ENCODE results near the gene MLEC.
A peak's percentile ranks its signal among the peaks of the same experiment; 100 is the strongest.

Gene MLEC

DNA sequence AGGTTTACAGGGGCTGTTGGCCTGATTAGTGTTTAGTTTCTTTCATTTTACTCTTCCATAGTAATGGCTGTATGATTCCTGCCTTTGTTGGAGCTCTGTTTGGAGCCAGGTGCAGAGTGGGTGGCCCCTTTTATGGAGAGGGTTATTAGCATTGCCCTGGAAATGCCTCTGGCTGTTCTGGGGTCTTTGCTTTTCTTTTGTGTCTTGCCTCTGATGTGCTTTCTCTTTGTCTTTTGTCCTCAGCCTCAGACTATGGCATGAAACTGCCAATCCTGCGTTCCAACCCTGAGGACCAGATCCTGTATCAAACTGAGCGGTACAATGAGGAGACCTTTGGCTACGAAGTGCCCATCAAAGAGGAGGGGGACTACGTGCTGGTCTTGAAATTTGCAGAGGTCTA, 6.9 kb downstream of the MLEC start:
- no peak for DNase-seq (ENCODE audit: low read depth)

- no peak for DNase-seq (ENCODE audit: low read depth)
Observed at GRCh38 chr12:120696626-120697025, 9.7 kb downstream of the MLEC start.

DNA sequence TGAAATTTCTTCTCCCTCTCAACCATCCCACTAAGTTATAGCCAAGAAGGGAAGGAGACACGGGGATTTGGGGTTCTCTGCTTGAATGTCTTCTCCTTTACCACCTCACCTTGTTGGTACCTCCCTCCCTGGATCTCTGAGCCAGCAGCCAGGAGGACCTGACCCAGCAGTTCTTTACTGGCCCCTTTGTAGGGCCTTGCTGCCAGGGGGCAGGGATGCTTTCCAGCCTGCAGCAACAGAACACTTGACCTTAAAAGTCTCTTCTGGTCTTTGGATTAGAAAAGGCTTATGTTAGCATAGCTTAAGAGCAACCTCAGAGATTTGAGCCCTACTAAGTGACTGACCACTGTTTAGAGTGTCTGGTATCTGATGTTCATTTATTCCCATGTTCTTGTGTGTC, 10.4 kb downstream of the MLEC start:
- DNase-seq (ENCODE audit: low read depth): no peak

DNA sequence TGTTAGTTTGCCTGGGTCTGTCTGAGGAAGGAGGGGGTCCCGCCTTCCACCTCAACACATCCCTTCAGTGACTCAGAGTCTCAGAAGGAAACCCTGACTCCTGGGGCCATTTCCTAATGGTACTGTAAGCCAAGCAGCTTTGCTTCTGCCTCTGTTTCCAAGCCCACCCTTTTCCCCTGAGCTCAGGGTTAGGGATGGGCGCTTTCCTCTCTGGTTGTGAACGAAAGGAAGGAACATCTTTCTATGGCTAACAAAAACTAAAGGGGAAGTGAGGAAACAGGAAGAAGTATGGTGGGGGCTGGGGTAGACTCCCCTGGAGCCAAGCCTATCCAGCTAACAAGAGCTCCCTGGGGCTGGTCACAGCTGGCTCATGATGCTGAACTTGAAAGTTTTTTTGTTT, 11.7 kb downstream of the MLEC start:
- DNase-seq (ENCODE audit: low read depth): no peak

GRCh38 chr12:120699553-120699952, 12.6 kb downstream of the MLEC start:
- no peak for DNase-seq (ENCODE audit: low read depth)

DNA sequence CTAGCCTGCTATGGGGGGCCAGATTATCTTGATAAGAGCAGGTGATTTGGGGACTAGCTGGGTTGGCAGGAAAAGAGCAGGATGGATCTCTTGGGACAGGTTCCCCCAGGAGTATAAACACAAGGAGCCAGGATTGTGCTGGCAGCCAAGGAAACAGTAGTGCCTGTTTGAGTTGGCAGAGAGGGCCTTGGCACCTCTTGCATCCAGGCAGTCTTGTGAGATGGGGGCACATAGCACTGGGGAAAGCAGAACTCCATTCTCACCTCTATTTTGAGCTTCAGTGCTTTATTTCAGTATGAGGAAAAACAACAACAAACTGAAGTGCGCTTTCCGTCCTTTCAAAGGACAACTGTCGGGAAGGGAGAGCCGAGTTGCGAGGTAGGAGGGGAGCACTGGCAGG, 13.9 kb downstream of the MLEC start:
- no peak for DNase-seq (ENCODE audit: low read depth)

DNA sequence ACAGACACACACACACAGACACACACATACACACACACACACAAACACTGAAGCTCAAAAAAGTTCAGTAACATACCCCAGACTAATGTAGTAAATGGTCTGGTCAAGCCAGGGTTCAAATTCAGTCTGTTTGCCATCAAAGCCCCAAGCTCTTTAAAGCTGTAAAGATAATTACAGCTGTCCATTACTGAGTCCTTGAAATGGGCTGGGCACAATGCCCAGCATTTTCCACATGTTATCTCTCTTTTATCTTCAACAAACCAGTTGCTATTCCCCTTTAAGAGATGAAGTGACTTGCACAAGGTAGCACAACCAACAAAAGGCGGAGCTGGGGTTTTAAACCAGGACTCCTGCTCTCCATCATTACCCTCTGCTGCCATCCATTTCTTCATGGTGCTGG, 15.7 kb downstream of the MLEC start:
- no peak for DNase-seq (ENCODE audit: low read depth)

DNA sequence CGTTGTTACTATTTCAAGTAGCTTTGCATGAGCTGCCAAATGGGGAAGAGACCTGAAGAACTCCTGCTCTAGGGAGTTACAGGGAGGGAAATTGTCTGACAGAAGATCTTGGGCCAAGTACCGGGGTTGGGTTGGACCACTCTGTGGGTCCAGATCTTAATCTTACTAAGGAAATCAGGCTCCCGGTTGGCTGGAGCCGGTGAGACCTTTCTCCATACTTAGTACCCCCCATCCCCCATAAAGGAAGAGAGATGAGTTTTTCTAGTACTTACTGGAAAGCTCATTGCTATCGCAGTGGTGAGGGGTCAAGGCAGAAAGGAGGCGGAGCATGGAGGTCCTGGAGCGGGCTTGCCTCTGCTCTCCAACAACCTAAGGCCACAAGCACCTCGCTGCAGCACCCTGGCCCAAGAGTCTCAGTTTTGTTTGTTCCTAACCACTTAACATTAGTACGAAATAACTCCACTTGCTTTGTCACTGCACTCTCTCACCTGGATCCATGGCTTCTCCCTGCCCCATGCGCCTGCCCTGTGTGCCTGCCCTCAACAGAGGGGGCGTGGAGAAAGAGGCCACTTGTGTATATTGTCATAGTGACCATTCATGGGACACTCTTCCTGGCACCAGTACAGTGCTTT, 16.5 kb downstream of the MLEC start:
- no peak for DNase-seq (ENCODE audit: low read depth)

DNA sequence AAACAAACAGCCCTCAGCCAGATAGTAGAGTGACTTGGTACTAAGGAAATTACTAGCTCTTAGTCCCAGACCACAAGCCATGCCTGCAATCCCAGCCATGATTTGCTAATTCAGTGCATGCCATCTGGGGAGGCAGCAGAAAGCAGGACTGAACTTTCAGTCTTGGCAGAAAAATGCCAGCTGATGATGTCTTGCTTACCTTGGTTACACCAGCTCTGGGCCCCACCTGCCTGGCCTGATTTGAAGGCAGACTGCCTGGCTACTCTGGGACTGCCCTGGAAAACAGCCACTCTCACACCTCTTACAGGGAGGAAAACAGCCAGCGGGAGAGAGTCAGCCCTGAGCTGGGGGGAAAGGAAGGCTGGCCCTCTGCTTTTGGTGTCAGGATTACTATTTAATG, 18.7 kb downstream of the MLEC start:
- DNase-seq (ENCODE audit: low read depth): no peak

DNA sequence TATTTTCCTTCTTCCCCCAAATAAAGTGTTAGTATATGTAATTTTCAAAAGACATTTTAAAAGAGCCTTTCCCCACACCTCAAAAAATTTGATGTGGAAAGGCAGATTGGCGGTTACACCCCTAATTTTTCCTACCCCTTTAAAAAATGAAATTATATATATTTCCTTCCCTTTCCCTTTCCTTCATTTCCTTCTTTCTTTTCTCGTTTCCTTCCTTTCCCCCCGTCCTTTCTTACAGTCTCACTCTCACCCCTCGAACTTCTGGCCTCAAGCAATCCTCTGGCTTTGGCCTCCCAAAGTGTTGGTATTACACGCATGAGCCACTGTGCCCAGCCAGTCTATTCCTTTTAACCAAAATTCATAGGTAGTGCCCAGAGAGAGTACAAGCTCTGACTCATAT, 19.1 kb downstream of the MLEC start:
- DNase-seq (ENCODE audit: low read depth): no peak

DNA sequence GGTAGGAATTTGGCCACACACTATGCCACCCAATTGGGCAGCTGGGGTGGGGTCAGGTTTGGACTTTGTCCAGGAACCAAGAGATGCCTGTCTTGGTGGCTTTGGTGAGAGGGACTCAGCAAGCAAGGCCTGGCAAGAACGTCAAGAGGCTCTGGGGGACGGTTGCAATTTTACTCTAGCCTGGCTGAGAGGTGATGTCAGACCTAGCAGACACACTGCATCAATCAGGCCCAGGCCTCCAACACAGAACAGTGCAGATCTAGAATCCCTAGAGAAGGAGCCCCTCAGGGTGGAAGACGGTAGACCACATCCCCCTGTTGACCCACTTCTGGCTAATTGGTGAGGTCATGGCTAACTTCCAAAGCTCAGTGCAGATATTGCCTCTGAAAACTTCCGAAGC, 21.7 kb downstream of the MLEC start:
- no peak for DNase-seq (ENCODE audit: low read depth)

DNA sequence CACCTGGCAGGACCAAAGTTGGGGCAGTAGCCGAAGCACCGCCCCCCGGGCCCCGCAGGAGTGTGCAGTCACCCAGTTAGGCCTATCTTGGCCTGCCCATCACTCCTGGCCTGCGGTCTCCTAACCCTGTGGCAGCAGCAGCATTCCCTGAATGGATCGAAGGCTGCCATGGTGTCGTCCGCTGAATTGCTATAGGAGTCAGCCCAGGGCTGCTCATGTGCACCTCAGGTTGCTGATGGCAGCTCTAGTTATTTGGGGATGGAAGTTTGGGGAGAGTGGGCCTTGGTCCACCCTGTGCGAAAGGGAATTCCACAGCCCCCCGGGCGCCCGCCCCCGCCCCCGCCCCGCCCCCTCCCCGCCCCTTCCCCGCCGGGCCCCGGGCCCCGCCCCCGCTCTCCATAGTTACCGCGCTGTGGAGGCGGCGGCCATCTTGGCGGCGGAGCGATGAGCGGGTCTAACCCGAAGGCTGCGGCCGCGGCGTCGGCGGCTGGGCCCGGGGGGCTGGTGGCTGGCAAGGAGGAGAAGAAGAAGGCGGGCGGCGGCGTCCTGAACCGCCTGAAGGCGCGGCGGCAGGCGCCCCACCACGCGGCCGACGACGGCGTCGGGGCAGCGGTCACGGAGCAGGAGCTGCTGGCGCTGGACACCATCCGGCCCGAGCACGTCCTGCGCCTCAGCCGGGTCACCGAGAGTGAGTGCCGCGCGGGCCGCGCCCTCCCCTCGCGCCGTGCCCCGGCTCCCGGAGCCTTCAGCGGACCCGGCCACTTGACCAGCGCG, 23.3 kb downstream of the MLEC start, which contains the start of gene UNC119B:
UNC119B (plus strand) TSS at position 428 of the 774 bp plus-strand sequence; CDS start at position 445, 17 bp downstream.
- peak; percentile 61 for DNase-seq (ENCODE audit: low read depth)

DNA sequence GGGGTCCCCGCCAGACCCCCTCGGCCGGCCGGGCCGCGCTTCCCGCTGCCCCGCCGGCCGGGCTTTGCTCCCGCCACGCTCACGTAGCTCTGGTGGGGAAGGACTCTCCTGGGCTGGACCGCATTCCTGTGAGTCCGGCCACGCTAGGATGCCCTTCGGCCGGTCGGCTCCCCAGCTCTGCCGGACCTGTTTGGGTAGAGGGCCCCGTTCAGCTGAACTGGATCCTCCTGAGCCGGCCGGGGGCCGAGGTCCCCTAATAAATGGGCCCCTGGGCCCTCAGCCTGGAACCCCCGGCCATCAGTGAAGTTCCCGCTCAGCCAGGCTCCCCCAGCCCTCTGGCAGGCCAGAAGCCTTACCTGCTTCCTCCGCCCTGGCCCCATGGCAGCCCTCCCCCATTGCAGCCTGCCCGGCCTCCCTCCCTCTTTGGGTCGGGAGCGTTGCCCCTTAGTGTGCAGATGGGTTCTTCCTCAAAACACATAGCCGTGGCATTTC, 23.9 kb downstream of the MLEC start:
- DNase-seq (ENCODE audit: low read depth): no peak

DNA sequence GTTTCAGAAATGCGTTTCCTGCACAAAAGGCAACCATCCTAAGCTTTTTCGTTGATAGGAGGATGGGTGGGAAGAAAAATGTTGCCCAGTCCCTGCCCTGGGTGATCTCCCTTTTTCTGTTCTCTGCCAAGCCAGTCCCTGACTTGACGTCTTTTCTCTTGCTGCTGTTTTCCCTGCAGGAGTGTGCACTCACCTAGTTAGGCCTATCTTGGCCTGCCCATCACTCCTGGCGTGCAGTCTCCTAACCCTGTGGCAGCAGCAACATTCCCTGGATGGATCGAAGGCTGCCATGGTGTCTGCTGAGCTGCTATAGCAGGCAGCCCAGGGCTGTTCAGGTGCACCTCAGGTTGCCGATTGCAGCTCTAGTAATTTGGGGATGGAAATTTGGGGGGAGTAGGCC, 24.5 kb downstream of the MLEC start:
- DNase-seq (ENCODE audit: low read depth): no peak

DNA sequence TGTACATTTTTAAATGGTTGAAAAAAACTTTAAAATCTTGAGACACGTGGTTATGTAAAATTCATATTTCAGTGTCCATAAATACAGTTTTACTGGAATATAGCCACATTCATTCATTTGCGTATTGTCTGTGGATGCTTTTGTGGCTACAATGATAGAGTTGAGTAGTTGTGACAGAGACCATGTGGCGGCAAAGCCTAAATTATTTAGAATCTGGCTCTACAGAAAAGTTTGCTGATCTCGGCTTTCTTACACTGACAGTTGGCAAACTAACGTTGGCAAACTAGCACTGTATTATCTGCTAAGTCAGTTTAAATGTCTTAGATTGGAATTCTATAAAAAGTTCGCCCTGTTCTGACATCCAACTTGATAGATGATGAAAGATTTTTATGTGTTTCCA, 25.7 kb downstream of the MLEC start:
- DNase-seq (ENCODE audit: low read depth): no peak

DNA sequence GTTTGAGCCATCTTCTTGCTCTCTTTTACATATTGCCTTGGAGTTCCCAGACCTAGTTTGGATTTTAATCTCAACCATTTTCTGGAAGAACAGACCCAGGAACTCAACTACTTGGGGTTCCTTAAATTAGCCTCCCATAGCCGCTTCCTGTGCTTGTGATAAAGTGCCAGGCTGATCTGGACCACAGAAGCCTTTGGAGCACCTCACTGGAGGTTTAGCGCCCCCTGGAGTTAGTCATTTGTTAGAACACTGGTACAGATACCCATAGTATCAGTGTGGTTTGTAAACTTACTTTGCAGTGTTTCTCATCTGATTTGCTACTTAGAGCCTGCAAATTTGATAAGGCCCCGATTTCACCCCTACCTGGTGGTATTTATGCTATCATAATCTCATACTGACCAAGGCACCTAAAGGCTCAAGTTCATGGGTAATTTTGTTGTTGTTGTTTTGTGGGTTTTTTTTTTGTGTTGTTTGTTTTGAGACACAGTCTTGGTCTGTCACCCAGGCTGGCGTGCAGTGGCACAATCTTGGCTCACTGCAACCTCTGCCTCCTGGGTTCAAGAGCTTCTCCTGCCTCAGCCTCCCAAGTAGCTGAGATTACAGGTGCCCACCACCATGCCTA, 27.0 kb downstream of the MLEC start:
- peak; percentile 38 for DNase-seq (ENCODE audit: low read depth)

DNA sequence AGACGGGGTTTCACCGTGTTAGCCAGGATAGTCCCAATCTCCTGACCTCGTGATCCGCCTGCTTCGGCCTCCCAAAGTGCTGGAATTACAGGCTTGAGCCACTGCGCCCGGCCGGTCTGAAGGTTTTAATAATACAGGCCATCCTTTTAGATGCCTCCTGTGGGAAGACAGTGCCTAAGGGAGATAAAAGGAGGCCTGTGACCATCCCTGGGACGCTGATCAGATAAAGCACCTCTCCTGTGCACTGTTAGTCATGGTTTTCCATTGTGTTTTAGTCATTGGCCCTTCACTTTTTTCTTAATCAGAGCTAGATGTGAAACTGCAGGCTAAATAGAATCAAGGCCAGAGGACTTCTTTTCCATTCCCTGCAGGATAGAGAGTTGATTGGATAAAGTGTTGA, 31.1 kb downstream of the MLEC start:
- DNase-seq (ENCODE audit: low read depth): no peak

DNA sequence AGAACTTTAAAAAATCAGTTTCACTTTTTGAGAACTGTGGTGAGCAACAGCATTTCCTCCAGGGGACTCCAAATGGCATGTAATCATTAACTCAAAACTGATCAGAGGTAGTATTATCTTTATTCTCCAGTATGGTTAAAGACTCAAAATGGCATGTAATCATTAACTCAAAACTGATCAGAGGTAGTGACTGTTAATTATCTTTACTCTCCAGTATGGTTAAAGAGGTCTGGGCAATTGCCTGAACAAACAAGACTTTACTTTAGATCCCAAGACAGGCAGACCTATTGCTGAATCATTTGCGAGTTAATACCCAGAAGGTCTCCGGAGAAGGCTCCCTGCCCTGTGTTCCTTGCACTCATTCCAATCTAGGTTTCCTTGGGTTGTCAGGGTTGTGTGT, 32.1 kb downstream of the MLEC start:
- DNase-seq (ENCODE audit: low read depth): no peak

- DNase-seq (ENCODE audit: low read depth): no peak
Observed at GRCh38 chr12:120719496-120720233, 32.7 kb downstream of the MLEC start.

DNA sequence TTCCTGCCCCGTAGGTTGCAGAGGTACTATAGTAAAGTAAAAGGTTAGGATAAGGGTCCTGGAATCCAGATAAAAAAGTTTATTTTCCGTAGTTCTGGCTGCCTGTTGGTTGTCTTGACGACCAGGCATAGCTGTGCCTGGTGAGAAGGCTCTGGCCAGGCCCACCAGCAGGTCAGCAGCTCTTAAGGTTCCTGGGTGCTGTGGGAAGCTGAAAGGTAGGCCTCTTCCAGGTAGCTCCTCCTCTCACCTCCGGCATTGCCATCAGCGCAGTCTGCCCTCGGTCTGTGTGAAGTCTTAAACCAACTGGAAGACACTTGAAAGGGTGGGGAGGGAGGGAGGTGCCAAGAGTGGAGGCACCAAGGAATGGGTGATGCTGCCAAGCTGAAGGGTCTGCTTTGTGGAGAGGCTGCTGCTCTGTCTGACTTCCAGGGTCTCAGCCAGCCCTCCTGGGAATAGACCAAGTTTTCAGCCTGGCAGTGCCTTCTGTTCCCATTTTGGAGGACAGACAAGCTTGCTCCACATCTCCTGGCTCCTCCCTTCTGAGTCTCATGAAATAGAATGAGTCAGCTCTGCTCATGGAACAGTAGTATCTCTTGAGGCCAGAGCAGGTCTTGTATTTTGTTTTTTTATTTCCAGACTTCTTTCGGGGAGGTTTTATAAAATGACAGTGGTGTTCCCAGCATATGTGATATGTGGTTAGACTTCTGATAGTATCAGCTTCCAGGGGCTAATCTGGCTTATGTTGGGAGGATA, 33.5 kb downstream of the MLEC start:
- no peak for DNase-seq (ENCODE audit: low read depth)

GRCh38 chr12:120720987-120721801, 34.2 kb downstream of the MLEC start:
- DNase-seq (ENCODE audit: low read depth): no peak

Measured in stimulated activated CD8-positive, alpha-beta memory T cell treated with anti-CD3 and anti-CD28 coated beads, Interleukin-4, amount 100 ng/mL, for 24 hours (primary cell).